ENCODE data around the gene CFB.
A peak's percentile ranks its signal among the peaks of the same experiment; 100 is the strongest.

CFB gene

DNA sequence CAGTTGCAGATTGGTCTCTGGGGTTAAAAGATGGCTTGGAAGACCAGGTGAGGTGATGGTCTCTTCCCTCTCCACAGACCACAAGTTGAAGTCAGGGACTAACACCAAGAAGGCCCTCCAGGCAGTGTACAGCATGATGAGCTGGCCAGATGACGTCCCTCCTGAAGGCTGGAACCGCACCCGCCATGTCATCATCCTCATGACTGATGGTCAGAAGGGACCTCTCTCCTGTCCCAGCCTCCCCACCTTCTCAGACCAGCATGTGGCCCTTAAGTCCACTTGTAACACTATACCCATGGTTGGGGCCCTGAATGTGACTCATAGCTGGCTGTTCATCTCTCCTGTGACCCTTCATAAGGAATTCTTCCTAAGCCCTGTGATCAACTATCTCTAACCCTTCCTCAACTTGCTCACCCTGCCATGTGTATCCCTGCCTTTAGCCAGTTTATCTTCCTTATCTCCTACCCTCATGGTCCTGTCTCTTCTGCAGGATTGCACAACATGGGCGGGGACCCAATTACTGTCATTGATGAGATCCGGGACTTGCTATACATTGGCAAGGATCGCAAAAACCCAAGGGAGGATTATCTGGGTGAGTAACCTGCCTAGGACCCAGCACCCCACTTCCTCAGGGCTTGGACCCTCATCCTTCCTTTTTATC, 3.0 kb downstream of the CFB start:
- TF ChIP-seq SIN3A (IDR thresholded peaks at IDR 0.05; ENCODE audit: borderline replicate concordance, insufficient read depth, low read length), result no peak
- TF ChIP-seq TAF1 (IDR thresholded peaks at IDR 0.05; ENCODE audit: borderline replicate concordance, insufficient read depth, low read length), result no peak
- no peak for TF ChIP-seq FOXP2 (optimal IDR thresholded peaks at IDR 0.05; ENCODE audit: borderline replicate concordance, extremely low read depth, extremely low read length, insufficient read depth)

DNA sequence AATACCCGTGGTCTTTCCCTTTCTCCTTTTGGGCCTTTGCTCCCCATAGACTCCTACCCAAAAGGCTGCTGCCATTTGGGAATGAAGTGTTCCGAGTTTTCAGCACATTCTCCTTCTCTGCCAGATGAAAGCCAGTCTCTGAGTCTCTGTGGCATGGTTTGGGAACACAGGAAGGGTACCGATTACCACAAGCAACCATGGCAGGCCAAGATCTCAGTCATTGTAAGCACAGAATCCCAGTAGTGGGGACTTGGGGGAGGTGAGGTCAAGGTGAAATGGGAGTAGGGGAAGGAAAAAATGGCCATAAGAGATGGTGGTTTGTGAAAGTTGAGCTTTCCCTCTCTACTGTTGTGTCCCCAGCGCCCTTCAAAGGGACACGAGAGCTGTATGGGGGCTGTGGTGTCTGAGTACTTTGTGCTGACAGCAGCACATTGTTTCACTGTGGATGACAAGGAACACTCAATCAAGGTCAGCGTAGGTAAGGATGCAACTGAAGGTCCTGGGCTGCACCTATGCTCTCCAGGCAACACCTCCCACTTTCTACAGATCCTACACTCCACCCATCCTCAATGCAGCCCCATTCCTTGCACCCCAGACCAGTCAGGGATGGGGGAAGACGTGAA, 4.1 kb downstream of the CFB start:
- TF ChIP-seq POLR2AphosphoS5 (IDR thresholded peaks at IDR 0.05; ENCODE audit: low read depth, low read length), result peak; percentile 44; the same call in 1 of the 2 replicates
- TF ChIP-seq SIN3A (IDR thresholded peaks at IDR 0.05; ENCODE audit: borderline replicate concordance, insufficient read depth, low read length), result no peak

DNA sequence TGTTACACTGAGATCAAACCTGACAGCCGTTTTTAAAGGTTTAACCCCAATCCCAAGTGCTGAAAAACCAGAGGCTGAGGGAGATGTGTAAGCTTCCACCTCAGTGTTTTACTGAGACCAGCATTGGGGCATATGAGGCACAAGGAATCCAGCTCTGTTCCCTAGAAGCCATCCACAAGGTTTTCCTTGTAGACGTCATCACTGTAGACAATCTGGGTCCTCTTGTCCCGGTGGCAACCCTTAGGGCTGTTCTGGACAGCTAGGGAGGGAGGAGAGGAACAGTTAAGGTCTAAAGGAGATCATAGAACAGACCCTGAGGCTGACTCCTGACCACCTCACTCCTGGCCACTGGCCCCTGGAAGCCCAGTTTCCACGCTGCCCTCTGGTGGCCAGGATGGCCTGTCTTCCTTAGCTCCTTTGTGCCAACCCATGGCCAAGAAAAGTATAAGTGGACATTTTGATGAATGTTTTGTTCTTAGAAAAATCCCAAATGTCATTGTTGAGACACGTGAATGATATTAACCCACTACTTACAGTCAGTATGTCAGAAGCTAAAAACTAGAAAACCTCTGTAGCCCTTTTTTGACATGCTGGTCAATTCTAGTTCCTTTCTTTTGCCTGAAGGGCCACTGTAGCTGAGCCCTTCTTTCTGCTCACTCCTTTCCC, 6.4 kb downstream of the CFB start:
- TF ChIP-seq POLR2AphosphoS5 (IDR thresholded peaks at IDR 0.05; ENCODE audit: low read depth, low read length) (no peak), TAF1 (IDR thresholded peaks at IDR 0.05; ENCODE audit: borderline replicate concordance, insufficient read depth, low read length) (no peak), FOXP2 (optimal IDR thresholded peaks at IDR 0.05; ENCODE audit: borderline replicate concordance, extremely low read depth, extremely low read length, insufficient read depth) (no peak), SIN3A (IDR thresholded peaks at IDR 0.05; ENCODE audit: borderline replicate concordance, insufficient read depth, low read length) (no peak)
- TF ChIP-seq, protein P1, sequence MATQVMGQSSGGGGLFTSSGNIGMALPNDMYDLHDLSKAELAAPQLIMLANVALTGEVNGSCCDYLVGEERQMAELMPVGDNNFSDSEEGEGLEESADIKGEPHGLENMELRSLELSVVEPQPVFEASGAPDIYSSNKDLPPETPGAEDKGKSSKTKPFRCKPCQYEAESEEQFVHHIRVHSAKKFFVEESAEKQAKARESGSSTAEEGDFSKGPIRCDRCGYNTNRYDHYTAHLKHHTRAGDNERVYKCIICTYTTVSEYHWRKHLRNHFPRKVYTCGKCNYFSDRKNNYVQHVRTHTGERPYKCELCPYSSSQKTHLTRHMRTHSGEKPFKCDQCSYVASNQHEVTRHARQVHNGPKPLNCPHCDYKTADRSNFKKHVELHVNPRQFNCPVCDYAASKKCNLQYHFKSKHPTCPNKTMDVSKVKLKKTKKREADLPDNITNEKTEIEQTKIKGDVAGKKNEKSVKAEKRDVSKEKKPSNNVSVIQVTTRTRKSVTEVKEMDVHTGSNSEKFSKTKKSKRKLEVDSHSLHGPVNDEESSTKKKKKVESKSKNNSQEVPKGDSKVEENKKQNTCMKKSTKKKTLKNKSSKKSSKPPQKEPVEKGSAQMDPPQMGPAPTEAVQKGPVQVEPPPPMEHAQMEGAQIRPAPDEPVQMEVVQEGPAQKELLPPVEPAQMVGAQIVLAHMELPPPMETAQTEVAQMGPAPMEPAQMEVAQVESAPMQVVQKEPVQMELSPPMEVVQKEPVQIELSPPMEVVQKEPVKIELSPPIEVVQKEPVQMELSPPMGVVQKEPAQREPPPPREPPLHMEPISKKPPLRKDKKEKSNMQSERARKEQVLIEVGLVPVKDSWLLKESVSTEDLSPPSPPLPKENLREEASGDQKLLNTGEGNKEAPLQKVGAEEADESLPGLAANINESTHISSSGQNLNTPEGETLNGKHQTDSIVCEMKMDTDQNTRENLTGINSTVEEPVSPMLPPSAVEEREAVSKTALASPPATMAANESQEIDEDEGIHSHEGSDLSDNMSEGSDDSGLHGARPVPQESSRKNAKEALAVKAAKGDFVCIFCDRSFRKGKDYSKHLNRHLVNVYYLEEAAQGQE (IDR thresholded peaks at IDR 0.05; ENCODE audit: insufficient read depth in 1 of 2, low read depth in 2 of 2, low read length in 2 of 2), result no peak

DNA sequence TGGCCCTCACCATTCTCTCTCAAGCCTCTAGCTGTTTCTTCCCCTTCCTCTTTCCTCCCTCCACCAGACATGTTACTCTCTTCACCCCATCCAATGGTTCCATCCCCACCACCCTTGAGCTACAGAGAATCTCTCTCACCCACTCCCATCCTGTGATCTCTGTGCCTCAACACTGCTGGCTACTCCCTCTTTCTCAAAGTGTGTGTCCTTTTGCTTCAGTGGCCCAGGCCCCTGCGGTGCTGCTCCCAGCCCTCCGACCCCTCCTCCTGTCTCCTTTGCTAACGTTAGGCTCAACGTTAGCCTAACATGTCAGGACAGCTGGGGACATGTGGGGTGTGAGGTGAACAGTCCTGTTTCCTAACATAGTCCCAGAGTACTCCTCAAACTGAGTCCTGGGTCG, 7.0 kb downstream of the CFB start:
- no peak for TF ChIP-seq POLR2AphosphoS5 (IDR thresholded peaks at IDR 0.05; ENCODE audit: low read depth, low read length)
- no peak for TF ChIP-seq TAF1 (IDR thresholded peaks at IDR 0.05; ENCODE audit: borderline replicate concordance, insufficient read depth, low read length)
- TF ChIP-seq, protein P1 (IDR thresholded peaks at IDR 0.05; ENCODE audit: insufficient read depth in 1 of 2, low read depth in 2 of 2, low read length in 2 of 2), result no peak
- TF ChIP-seq SIN3A (IDR thresholded peaks at IDR 0.05; ENCODE audit: borderline replicate concordance, insufficient read depth, low read length), result no peak
- TF ChIP-seq FOXP2 (optimal IDR thresholded peaks at IDR 0.05; ENCODE audit: borderline replicate concordance, extremely low read depth, extremely low read length, insufficient read depth), result no peak

DNA sequence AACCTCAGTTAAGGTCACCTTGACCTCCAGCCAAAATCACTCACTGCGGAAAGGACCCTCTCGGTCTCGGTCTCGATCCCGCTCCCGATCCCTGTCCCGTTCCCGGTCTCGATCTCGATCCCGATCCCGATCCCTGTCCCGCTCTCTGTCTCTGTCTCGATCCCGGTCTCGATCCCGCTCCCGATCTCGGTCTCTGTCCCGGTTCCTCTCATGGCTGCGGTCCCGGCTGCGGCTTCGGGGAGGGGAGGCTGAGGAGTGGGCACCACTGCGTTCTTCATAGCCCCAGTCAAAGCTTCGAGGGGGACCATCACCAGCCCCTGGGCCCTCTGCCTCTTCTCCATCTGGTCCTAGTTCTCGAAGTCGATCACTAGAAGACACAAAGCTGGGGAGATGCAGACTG, 8.6 kb downstream of the CFB start:
- TF ChIP-seq FOXP2 (optimal IDR thresholded peaks at IDR 0.05; ENCODE audit: borderline replicate concordance, extremely low read depth, extremely low read length, insufficient read depth) (no peak), TAF1 (IDR thresholded peaks at IDR 0.05; ENCODE audit: borderline replicate concordance, insufficient read depth, low read length) (no peak), POLR2AphosphoS5 (IDR thresholded peaks at IDR 0.05; ENCODE audit: low read depth, low read length) (no peak), SIN3A (IDR thresholded peaks at IDR 0.05; ENCODE audit: borderline replicate concordance, insufficient read depth, low read length) (no peak)
- TF ChIP-seq, protein P1 (IDR thresholded peaks at IDR 0.05; ENCODE audit: insufficient read depth in 1 of 2, low read depth in 2 of 2, low read length in 2 of 2), result no peak

DNA sequence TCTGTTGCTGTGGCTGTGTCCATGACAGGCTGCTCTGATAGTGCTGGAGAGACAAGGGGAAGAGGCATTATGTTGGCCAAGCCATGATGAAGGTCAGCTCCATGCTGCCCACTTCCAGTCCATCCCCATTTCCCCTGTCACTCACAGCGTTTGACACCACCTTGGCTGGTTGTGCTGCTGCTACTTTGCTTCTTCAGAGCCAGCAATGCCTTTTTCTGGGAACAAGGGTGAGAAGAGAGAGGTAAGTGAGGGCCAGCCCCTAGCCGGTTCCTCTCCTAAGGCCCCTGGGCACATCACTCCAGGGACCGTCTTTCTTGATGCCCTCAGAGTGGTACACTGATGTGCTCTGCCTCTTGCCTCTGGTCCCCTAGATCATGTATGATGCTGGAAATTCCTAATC, 10.9 kb downstream of the CFB start:
- TF ChIP-seq POLR2AphosphoS5 (IDR thresholded peaks at IDR 0.05; ENCODE audit: low read depth, low read length) (no peak), FOXP2 (optimal IDR thresholded peaks at IDR 0.05; ENCODE audit: borderline replicate concordance, extremely low read depth, extremely low read length, insufficient read depth) (no peak), SIN3A (IDR thresholded peaks at IDR 0.05; ENCODE audit: borderline replicate concordance, insufficient read depth, low read length) (no peak), TAF1 (IDR thresholded peaks at IDR 0.05; ENCODE audit: borderline replicate concordance, insufficient read depth, low read length) (no peak)
- TF ChIP-seq, protein P1 (IDR thresholded peaks at IDR 0.05; ENCODE audit: insufficient read depth in 1 of 2, low read depth in 2 of 2, low read length in 2 of 2), result no peak
